GM18519 (cell line): ENCODE data around the gene COPZ2.
"Not testable (repeated sequence)": the region's sequence is repeated elsewhere in the genome, so short reads cannot be mapped to it uniquely, and the experiment has no call there.

ENCODE experiments used
- ATAC-seq: cut with Tn5 transposase; IDR thresholded peaks from one replicate; pipeline ENCODE4 v1.9.1; 2021; ENCODE audit warnings: mild to moderate bottlenecking, moderate library complexity; ENCODE audit not compliant: unreplicated experiment, low FRiP score

COPZ2 gene

GRCh38 chr17:48011405-48012150 is 26.0 kb downstream of the COPZ2 start:
- no peak for ATAC-seq

- no peak for ATAC-seq
Observed at GRCh38 chr17:48010193-48010592, 27.4 kb downstream of the COPZ2 start.

GRCh38 chr17:48006936-48007709 is 30.5 kb downstream of the COPZ2 start:
- ATAC-seq = no peak

GRCh38 chr17:48004983-48005382 is 32.6 kb downstream of the COPZ2 start:
- no peak for ATAC-seq

- ATAC-seq = no peak
Observed at GRCh38 chr17:48003417-48004151, 34.0 kb downstream of the COPZ2 start.

GRCh38 chr17:48002916-48003416 is 34.6 kb downstream of the COPZ2 start:
- no peak for ATAC-seq

GRCh38 chr17:48002266-48002915 is 35.2 kb downstream of the COPZ2 start:
- ATAC-seq = no peak

- not testable (repeated sequence) for ATAC-seq
Observed at GRCh38 chr17:48001657-48002056, 35.9 kb downstream of the COPZ2 start.

- no peak for ATAC-seq
Observed at GRCh38 chr17:48001197-48001596, 36.4 kb downstream of the COPZ2 start.

- no peak for ATAC-seq
Observed at GRCh38 chr17:47999582-47999981, 38.0 kb downstream of the COPZ2 start.

- ATAC-seq = no peak
Observed at GRCh38 chr17:47998044-47998443, 39.6 kb downstream of the COPZ2 start.

GRCh38 chr17:47997586-47997985 is 40.0 kb downstream of the COPZ2 start:
- ATAC-seq = no peak

GRCh38 chr17:47996201-47996600 is 41.4 kb downstream of the COPZ2 start:
- ATAC-seq = no peak

GRCh38 chr17:47995241-47995935 is 42.2 kb downstream of the COPZ2 start:
- no peak for ATAC-seq

- ATAC-seq = no peak
Observed at GRCh38 chr17:47994724-47995123, 42.9 kb downstream of the COPZ2 start.

- ATAC-seq = no peak
Observed at GRCh38 chr17:47993964-47994363, 43.6 kb downstream of the COPZ2 start.

- no peak for ATAC-seq
Observed at GRCh38 chr17:47993031-47993564, 44.5 kb downstream of the COPZ2 start.

GRCh38 chr17:47992216-47992615 is 45.4 kb downstream of the COPZ2 start:
- no peak for ATAC-seq

GRCh38 chr17:47990962-47991731 is 46.5 kb downstream of the COPZ2 start:
- no peak for ATAC-seq
